HG02623 (cell line): ENCODE measurements around the gene ABCC1.
"Not testable (repeated sequence)": the region's sequence is repeated elsewhere in the genome, so short reads cannot be mapped to it uniquely, and the experiment has no call there.

Experiments
- ATAC-seq: cut with Tn5 transposase; IDR thresholded peaks from one replicate; pipeline ENCODE4 v1.9.1; 2021; ENCODE audit warnings: moderate library complexity; ENCODE audit not compliant: unreplicated experiment

The ABCC1 gene

GRCh38 chr16:16172991-16173390, 223.6 kb downstream of the ABCC1 start:
- ATAC-seq: no peak

GRCh38 chr16:16175296-16175695, 225.9 kb downstream of the ABCC1 start:
- no peak for ATAC-seq

GRCh38 chr16:16176328-16176727, 226.9 kb downstream of the ABCC1 start:
- no peak for ATAC-seq

GRCh38 chr16:16178455-16179162, 229.2 kb downstream of the ABCC1 start:
- no peak for ATAC-seq

- ATAC-seq: not testable (repeated sequence)
Measured at GRCh38 chr16:16181748-16182147, 232.3 kb downstream of the ABCC1 start.

GRCh38 chr16:16182918-16183317, 233.5 kb downstream of the ABCC1 start:
- ATAC-seq: no peak

GRCh38 chr16:16183562-16183961, 234.1 kb downstream of the ABCC1 start:
- ATAC-seq: no peak

- ATAC-seq: no peak
Measured at GRCh38 chr16:16184594-16184993, 235.2 kb downstream of the ABCC1 start.

GRCh38 chr16:16185095-16185494, 235.7 kb downstream of the ABCC1 start:
- no peak for ATAC-seq

- no peak for ATAC-seq
Measured at GRCh38 chr16:16186820-16187219, 237.4 kb downstream of the ABCC1 start.

- no peak for ATAC-seq
Measured at GRCh38 chr16:16188827-16189226, 239.4 kb downstream of the ABCC1 start.

- ATAC-seq: no peak
Measured at GRCh38 chr16:16189842-16190241, 240.4 kb downstream of the ABCC1 start.

- no peak for ATAC-seq
Measured at GRCh38 chr16:16190546-16190945, 241.1 kb downstream of the ABCC1 start.

- ATAC-seq: not testable (repeated sequence)
Measured at GRCh38 chr16:16190966-16191365, 241.6 kb downstream of the ABCC1 start.

GRCh38 chr16:16191493-16192167, 242.2 kb downstream of the ABCC1 start:
- ATAC-seq: no peak
